ENCODE measurements around the gene ACTA2.

DNA sequence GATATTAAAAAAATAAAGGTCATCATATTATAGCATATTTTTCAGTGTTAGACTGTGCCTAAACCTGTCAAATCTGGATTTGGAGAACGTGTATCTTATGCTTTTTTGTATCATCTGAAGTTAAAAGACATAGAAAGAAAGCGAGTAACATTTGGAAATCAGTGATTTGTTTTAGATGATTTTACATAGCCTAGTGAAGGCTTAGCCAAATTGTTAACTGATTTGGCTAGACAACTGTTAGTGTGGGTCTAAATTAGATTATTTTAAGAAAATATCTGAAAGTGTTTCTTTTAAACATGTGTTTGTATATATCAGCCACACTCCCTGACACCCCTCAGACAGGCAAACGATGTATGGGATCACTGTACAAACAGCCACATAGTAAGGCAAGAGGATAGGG lies 35.6 kb downstream of the ACTA2 start:
- TF ChIP-seq, protein P1, sequence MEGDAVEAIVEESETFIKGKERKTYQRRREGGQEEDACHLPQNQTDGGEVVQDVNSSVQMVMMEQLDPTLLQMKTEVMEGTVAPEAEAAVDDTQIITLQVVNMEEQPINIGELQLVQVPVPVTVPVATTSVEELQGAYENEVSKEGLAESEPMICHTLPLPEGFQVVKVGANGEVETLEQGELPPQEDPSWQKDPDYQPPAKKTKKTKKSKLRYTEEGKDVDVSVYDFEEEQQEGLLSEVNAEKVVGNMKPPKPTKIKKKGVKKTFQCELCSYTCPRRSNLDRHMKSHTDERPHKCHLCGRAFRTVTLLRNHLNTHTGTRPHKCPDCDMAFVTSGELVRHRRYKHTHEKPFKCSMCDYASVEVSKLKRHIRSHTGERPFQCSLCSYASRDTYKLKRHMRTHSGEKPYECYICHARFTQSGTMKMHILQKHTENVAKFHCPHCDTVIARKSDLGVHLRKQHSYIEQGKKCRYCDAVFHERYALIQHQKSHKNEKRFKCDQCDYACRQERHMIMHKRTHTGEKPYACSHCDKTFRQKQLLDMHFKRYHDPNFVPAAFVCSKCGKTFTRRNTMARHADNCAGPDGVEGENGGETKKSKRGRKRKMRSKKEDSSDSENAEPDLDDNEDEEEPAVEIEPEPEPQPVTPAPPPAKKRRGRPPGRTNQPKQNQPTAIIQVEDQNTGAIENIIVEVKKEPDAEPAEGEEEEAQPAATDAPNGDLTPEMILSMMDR (IDR thresholded peaks at IDR 0.05; ENCODE audit: low read length), result no peak
- TF ChIP-seq EZH2 (optimal IDR thresholded peaks at IDR 0.05; ENCODE audit: low read depth, low read length), result no peak
- no peak for TF ChIP-seq EZH2phosphoT487 (IDR thresholded peaks at IDR 0.05; ENCODE audit: low read length)

All from MM.1S (cell line).